Kidney (tissue), 14 donors: ENCODE measurements around the gene ZNF157. TPM values are rescaled to one million over a fixed set of nuclear protein-coding genes. Genes with fewer than 3 reads are reported as not detected.

Experiments
- DNase-seq, 5 donors: peaks; one replicate each; pipeline ENCODE4 v3.0.0-alpha.2; 2013 to 2020
- FAIRE-seq: peaks from 2 replicates; lab custom pipeline; 2012; peaks lifted over from hg19 to GRCh38; lab: Jason Lieb, UNC
- H3K27ac ChIP-seq, 2 donors: one replicate each; pipeline ENCODE4 v1.7.0; 2013; ENCODE audit warnings: low read depth in 2 of 2, low read length in 2 of 2, inconsistent platforms in 1 of 2
- H3K27me3 ChIP-seq: one replicate; pipeline ENCODE4 v1.7.1; 2013; ENCODE audit warnings: low read length, inconsistent platforms; ENCODE audit not compliant: control insufficient read depth, insufficient read depth
- H3K36me3 ChIP-seq, 3 donors: one replicate each; pipeline versions ENCODE4 v1.7.0 to v1.7.1; 2013; ENCODE audit warnings: low read length in 3 of 3, control low read depth in 1 of 3, inconsistent platforms in 1 of 3; ENCODE audit not compliant: insufficient read depth in 3 of 3, control insufficient read depth in 2 of 3
- H3K4me1 ChIP-seq, 3 donors: one replicate each; pipeline versions ENCODE4 v1.7.0 to v1.7.1; 2013; ENCODE audit warnings: low read length in 3 of 3, inconsistent platforms in 1 of 3, low read depth in 1 of 3; ENCODE audit not compliant: control insufficient read depth in 2 of 3, insufficient read depth in 2 of 3
- H3K4me3 ChIP-seq, 3 donors: one replicate each; pipeline versions ENCODE4 v1.7.0 to v1.8.1; 2013; ENCODE audit warnings: low read length in 3 of 3, control low read depth in 1 of 3, inconsistent platforms in 1 of 3
- H3K9ac ChIP-seq, 3 donors: one replicate each; pipeline versions ENCODE4 v1.7.0 to v1.7.1; 2013; ENCODE audit warnings: low read length in 3 of 3, control low read depth in 1 of 3, inconsistent platforms in 1 of 3
- H3K9me3 ChIP-seq, 3 donors: one replicate each; pipeline versions ENCODE4 v1.7.0 to v1.7.1; 2013; ENCODE audit warnings: low read length in 3 of 3, control low read depth in 1 of 3, inconsistent platforms in 1 of 3; ENCODE audit not compliant: control insufficient read depth in 2 of 3, insufficient read depth in 1 of 3
- CTCF ChIP-seq: IDR thresholded peaks from 3 replicates; pipeline ENCODE4 v1.5.1; 2012; ENCODE audit warnings: mild to moderate bottlenecking, moderate library complexity, borderline replicate concordance; ENCODE audit not compliant: insufficient read depth; ENCODE audit errors: extremely low read depth
- intact Hi-C: fragments of 100-400 bp; cut with DNase I; formaldehyde crosslinking; loops from one replicate; pipeline ENCODE4 v1.11.1; 2022
- polyA plus RNA-seq: library from polyadenylated mRNA; stranded (reverse); fragments of 350-450 nt; fragmentation: Illumina TruSeq; extraction: RNeasy Lipid Tissue Mini Kit (QIAGEN cat#74804); gene quantifications from one replicate; pipeline ENCODE4 v1.2.3, GENCODE V29; 2014; ENCODE audit warnings: low read depth, low replicate concordance; ENCODE audit not compliant: insufficient read depth
- total RNA-seq: library from RNA; stranded (reverse); fragmentation: NEBNext Ultra II Directional; extraction: Animal tissue kit (Norgen Biotek cat#: 25700); gene quantifications from one replicate; pipeline ENCODE4 v1.2.1, GENCODE V29; 2021
- donor health status: control.
- donor health status: control.
- donor health status: control.
- donor health status: control.
- donor health status: control.
- donor health status: DM: yes; HTN: yes; CAD: no.
- donor health status: Normal renal cell carcinoma (clear cell type).

Gene ZNF157
- total and polyA plus RNA-seq, 2 donors from 2014 or later, result 0.17 to 0.57 TPM

- no peaks in the 10 kb centered on the region for H3K36me3 ChIP-seq
- no peak for FAIRE-seq
Measured at GRCh38 chrX:47422444-47422843, 52.1 kb downstream of the ZNF157 start.

GRCh38 chrX:47430925-47431324 is 60.5 kb downstream of the ZNF157 start:
- Histone ChIP-seq H3K36me3 (no peaks in the 10 kb centered on the region), H3K27me3 (no peaks in the 10 kb centered on the region), H3K4me1 (no peaks in the 10 kb centered on the region), H3K9me3 (no peaks in the 10 kb centered on the region), H3K27ac (no peak overlapping the region), H3K4me3 (no peak overlapping the region), H3K9ac (no peak overlapping the region)
- intact Hi-C loops, result no loop called here
- TF ChIP-seq CTCF, result no peak
- DNase-seq, result no peak
- FAIRE-seq, result no peak

More at GRCh38 chrX:47422444-47422843, 52.1 kb downstream of the ZNF157 start:
- DNase-seq, result no peak
- H3K9ac ChIP-seq, result no peak overlapping the region
- H3K27me3 ChIP-seq, result no peaks in the 10 kb centered on the region
- H3K4me1 ChIP-seq, result no peaks in the 10 kb centered on the region
- intact Hi-C loops, result no loop called here
- no peak for TF ChIP-seq CTCF
- H3K9me3 ChIP-seq, result no peaks in the 10 kb centered on the region
- H3K4me3 ChIP-seq, result no peak overlapping the region
- no peak overlapping the region for H3K27ac ChIP-seq

GRCh38 chrX:47446431-47446830 is 76.1 kb downstream of the ZNF157 start:
- FAIRE-seq (no peak), DNase-seq (no peak)
- H3K9me3 ChIP-seq, result peaks cover 2 to 24% (median 3%) of the 10 kb centered on the region in 3 donors
- no peaks in the 10 kb centered on the region for H3K27me3 ChIP-seq
- TF ChIP-seq CTCF, result no peak
- peaks cover 0 to 13% (median 9%) of the 10 kb centered on the region in 3 donors for H3K36me3 ChIP-seq
- H3K27ac ChIP-seq, result no peak overlapping the region
- intact Hi-C loops, result no loop called here
- H3K4me1 ChIP-seq, result no peaks in the 10 kb centered on the region
- H3K9ac ChIP-seq, result no peak overlapping the region
- no peak overlapping the region for H3K4me3 ChIP-seq

- no peak for FAIRE-seq
- H3K9me3 ChIP-seq, result peaks cover 2 to 24% (median 3%) of the 10 kb centered on the region in 3 donors
- intact Hi-C loops, result no loop called here
Measured at GRCh38 chrX:47446971-47447370, 76.6 kb downstream of the ZNF157 start.

More at GRCh38 chrX:47446971-47447370, 76.6 kb downstream of the ZNF157 start:
- peaks cover 0 to 13% (median 9%) of the 10 kb centered on the region in 3 donors for H3K36me3 ChIP-seq
- H3K4me1 ChIP-seq, result no peaks in the 10 kb centered on the region
- DNase-seq, result no peak
- H3K4me3 ChIP-seq, result no peak overlapping the region
- H3K27ac ChIP-seq, result no peak overlapping the region
- TF ChIP-seq CTCF, result no peak
- H3K9ac ChIP-seq, result no peak overlapping the region
- H3K27me3 ChIP-seq, result no peaks in the 10 kb centered on the region
